ENCODE data around the gene ITPR1.

ITPR1 gene

GRCh38 chr3:4889896-4890295 lies 396.7 kb downstream of the ITPR1 start (continued):
- TF ChIP-seq GLI2 (tag by site-specific recombination; IDR thresholded peaks at IDR 0.05; ENCODE audit: borderline replicate concordance, low read depth), result no peak
- TF ChIP-seq ZNF140 (tag by site-specific recombination; IDR thresholded peaks at IDR 0.05), result no peak
- TF ChIP-seq ZBTB8A (tag by site-specific recombination; IDR thresholded peaks at IDR 0.05), result no peak

- Histone ChIP-seq H3K4me3 (ENCODE audit: low read depth, low read length) (no peak overlapping the region), H3K36me3 (ENCODE audit: control insufficient read depth in 2 of 2, insufficient read depth in 1 of 2, low read length in 2 of 2) (no peaks in the 10 kb centered on the region), H3K27ac (ENCODE audit: extremely low read depth, low read depth, low read length) (no peak overlapping the region), H3K9me3 (ENCODE audit: control insufficient read depth, insufficient read depth, low read depth, low read length) (no peaks in the 10 kb centered on the region), H3K4me1 (ENCODE audit: control insufficient read depth, insufficient read depth, low read length) (peaks cover 3% of the 10 kb centered on the region; the same call in 1 of the 2 replicates)
- ChIA-PET POLR2A (interaction anchor here (0.9 to 1.8 kb wide), 2 partner anchors 84 to 131 kb away, joined by 3 to 6 read pairs; partner anchors contain the start of gene BHLHE40), CTCF (interaction anchor here (0.6 kb wide), 1 partner anchor 123 kb away, joined by 3 read pairs; no protein-coding TSS in a partner anchor)
- TF ChIP-seq KLF9 (tag by site-specific recombination; IDR thresholded peaks at IDR 0.05; ENCODE audit: low read depth) (no peak), ZBTB7A (tag by site-specific recombination; IDR thresholded peaks at IDR 0.05; ENCODE audit: low read depth) (no peak), ZNF692 (tag by site-specific recombination; IDR thresholded peaks at IDR 0.05) (no peak), MEIS1 (CRISPR knock-in tag; IDR thresholded peaks at IDR 0.05; ENCODE audit: borderline replicate concordance) (no peak), ZNF121 (tag by site-specific recombination; IDR thresholded peaks at IDR 0.05) (no peak), ZNF335 (tag by site-specific recombination; conservative IDR thresholded peaks at IDR 0.05) (no peak), ZNF585B (tag by site-specific recombination; IDR thresholded peaks at IDR 0.05) (no peak), ZNF214 (tag by site-specific recombination; IDR thresholded peaks at IDR 0.05; ENCODE audit: borderline replicate concordance) (no peak)
Observed at GRCh38 chr3:4894891-4895530, 401.9 kb downstream of the ITPR1 start.

GRCh38 chr3:4895838-4896237 lies 402.7 kb downstream of the ITPR1 start:
- Histone ChIP-seq H3K4me1 (ENCODE audit: control insufficient read depth, insufficient read depth, low read length) (peaks cover 3% of the 10 kb centered on the region; the same call in 1 of the 2 replicates), H3K9me3 (ENCODE audit: control insufficient read depth, insufficient read depth, low read depth, low read length) (no peaks in the 10 kb centered on the region), H3K27ac (ENCODE audit: extremely low read depth, low read depth, low read length) (no peak overlapping the region), H3K36me3 (ENCODE audit: control insufficient read depth in 2 of 2, insufficient read depth in 1 of 2, low read length in 2 of 2) (no peaks in the 10 kb centered on the region), H3K4me3 (ENCODE audit: low read depth, low read length) (no peak overlapping the region)
- ChIA-PET CTCF (no interaction called here), POLR2A (interaction anchor here (0.9 to 1.8 kb wide), 2 partner anchors 83 to 131 kb away, joined by 3 to 6 read pairs; partner anchors contain the start of gene BHLHE40)
- TF ChIP-seq ZNF530 (tag by site-specific recombination; IDR thresholded peaks at IDR 0.05; ENCODE audit: low read depth) (no peak), BCL11A (tag by site-specific recombination; IDR thresholded peaks at IDR 0.05; ENCODE audit: low read depth) (no peak), FEZF1 (tag by site-specific recombination; IDR thresholded peaks at IDR 0.05) (no peak), PRDM4 (tag by site-specific recombination; IDR thresholded peaks at IDR 0.05) (no peak), ZNF335 (tag by site-specific recombination; conservative IDR thresholded peaks at IDR 0.05) (no peak), IKZF3 (tag by site-specific recombination; IDR thresholded peaks at IDR 0.05) (no peak), ZBTB8A (tag by site-specific recombination; IDR thresholded peaks at IDR 0.05) (no peak), ZNF747 (tag by site-specific recombination; IDR thresholded peaks at IDR 0.05) (no peak), ZBTB49 (tag by site-specific recombination; IDR thresholded peaks at IDR 0.05; ENCODE audit: low read depth) (no peak), YY1 (tag by site-specific recombination; IDR thresholded peaks at IDR 0.05) (no peak), ZNF311 (tag by site-specific recombination; IDR thresholded peaks at IDR 0.05; ENCODE audit: borderline replicate concordance) (no peak)

Measured in HEK293 (cell line).